GM21390 (cell line): ENCODE measurements around the gene TCP1.
"Not testable (repeated sequence)": the region's sequence is repeated elsewhere in the genome, so short reads cannot be mapped to it uniquely, and the experiment has no call there.

Source experiments
- ATAC-seq: cut with Tn5 transposase; IDR thresholded peaks from one replicate; pipeline ENCODE4 v1.9.1; 2021; ENCODE audit not compliant: unreplicated experiment

The TCP1 gene

DNA sequence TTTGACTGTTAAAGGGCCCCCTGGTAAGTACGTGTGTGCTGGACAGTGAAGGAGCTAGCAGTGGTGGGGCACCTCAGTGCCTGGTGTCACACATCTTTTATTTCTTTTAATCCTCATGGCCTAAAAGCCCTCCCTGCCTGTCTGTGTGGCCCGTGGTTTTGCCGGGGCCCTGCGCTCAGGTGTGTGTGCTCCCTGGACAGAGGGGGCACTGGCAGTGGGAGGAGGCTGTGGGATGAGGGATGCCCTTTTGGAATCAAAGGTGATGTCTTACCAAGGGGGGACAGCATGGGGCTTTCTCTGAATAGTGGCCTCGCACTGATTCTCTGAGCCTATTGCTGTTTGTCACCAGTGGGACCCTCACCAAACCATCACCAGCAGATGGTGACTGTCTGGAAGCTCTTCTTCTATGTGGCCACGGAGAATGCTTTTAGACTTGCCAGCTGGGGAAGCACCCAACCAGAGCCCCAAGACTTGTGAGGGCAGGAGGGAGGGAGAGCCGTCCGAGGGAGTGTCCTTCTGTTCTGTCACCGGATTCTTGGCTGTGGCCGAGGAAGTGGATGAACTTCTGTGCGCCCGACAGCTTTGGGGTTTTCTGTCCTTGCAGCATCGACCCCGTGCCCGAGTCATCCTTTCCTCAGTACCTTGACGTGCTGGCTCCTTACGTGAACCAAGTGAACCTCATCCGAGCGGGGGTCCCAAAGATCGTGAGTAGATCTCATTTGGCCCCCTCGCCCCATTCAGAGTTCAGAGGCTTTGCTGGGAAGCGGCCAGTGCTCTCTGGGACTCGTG lies 28.7 kb upstream of the TCP1 start:
- no peak for ATAC-seq

DNA sequence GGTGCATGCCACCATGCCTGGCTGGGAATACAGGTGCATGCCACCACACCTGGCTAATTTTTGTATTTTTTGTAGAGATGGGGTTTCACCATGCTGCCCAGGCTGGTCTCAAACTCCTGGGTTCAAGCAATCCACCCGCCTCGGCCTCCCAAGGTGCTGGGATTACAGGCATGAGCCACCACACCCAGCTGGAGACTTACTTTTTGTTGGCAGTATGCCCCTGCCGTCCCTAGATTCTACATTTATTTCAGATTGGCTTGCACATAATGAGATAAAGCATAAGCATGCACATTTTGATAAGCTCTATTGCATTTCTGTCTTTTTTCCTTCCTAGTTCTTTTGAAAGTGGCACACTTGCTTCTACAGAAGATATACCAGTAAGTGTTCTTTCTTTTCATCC lies 27.4 kb upstream of the TCP1 start:
- ATAC-seq: not testable (repeated sequence)

DNA sequence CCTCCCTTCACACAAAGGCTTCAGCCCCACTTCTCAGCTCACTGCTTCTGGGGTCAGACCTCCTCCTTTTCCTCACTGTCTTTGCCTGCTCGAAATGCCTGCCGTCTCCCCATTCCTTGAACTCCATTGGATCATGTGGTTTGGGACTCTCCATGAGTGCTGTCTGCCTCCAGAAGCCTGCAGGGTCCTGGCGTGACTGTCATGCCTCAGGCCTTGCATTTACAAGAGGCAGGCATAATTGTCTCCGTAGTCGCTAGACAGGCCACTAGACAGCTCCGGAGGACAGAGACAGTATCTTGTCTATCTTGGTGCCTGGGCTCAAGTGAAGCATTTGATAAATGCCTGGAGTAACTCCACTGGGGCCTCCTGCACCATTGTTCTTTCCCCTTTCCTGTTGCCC lies 26.0 kb upstream of the TCP1 start:
- no peak for ATAC-seq

DNA sequence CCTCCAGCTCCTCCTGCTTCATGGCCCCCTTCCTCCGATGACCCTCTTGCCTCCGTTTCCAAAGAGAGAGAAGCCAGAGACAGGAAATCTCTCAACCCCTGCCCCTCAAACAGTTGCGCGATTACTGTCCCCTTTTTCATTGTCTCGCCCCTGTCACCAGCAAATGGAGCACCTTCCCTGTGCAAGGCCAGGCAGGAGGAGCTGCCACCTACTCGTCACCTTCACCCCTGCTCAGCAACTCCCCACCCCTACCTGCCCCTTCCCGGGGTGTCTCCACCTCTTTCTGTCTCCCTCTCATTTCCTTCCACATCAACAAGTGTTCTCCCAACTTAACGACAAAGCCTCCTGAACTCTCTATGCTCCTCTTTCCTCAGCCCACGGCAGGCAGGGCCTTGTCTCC lies 24.4 kb upstream of the TCP1 start:
- ATAC-seq: no peak

DNA sequence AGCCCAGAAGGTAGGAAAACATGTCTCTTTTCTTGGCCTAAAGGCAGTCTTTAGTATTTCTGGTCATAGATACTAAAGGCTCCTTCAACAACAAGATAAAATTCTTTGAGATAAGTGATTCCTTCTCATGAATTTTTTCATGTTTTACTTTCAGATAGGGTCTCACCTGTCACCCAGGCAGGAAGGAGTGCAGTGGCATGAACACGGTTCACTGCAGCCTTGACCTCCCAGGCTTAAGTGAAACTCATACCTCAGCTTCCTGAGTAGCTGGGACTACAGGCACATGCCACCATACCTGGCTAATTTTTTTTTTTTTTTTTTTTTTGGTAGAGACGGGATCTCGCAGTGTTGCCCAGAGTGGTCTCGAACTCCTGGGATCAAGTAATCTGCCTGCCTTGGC lies 19.7 kb upstream of the TCP1 start:
- ATAC-seq: peak; percentile 66

DNA sequence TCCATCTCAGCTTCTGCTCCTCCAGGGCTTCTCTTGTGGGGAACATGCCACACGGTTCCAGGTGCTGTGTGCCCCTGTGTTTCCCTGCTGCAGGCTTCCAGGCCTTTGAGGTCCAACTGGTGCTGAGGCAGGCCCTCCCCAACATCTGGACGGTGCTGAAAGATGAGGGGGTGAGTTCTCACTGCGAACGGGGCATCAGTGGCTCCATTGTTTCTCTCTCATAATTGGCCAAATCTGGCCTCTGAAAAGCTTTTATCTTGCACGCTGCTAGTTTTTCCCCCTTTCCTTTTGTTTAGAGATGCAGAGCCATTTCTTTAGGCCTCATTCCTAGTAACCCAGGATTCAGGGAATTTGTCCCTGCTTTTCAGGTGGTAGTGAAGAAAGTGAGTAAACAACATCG lies 19.2 kb upstream of the TCP1 start:
- ATAC-seq: no peak

DNA sequence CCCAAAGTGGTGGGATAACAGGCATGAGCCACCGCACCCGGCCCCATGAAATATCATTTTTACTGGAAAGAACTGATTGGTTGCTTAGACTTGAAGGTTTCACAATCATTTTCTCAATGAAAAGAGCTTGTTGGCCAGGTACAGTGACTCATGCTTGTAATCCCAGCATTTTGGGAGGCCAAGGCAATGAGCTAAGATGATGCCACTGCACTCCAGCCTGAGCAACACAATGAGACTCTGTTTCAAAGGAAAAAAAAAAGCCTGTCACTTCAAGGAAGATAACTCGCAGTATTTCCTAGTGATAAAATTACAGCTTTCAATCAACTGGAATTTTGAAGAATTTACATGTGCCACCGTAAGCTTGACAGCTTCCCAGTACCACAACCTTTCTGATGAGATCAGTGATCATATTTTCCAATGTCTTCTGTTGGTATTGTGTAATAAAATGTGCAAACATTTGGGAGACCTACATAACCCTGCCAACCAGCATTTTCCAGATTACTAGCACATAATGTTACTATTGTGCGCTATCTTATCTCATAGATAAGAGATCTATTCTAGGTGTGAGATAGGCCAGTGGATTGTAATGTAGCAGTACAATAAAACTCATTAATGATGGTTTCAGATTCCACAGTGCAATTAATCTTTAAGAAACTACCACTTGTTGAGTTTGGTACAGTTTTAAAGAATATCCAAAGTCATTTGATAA lies 17.9 kb upstream of the TCP1 start:
- no peak for ATAC-seq

DNA sequence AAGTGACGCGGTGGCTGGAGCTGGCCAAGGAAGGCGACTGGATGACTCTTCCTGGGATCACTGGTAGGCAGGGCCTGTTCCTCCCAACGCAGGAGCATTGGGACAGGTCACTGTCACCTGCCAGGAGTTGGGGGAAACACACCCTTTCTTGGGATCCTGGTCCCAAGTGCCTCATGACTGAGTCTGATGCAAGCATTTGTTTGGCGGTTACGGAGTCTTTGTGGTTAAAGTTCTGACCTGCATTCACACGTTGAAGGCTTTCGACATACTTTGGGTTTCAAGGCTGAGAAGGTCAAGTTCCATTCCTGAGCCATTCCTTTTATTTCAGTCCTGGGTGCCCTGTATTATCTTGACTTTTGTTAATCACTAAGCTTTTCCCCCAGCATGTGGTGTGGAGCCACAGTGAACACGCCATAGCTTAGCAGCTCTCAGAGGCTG lies 16.6 kb upstream of the TCP1 start:
- ATAC-seq: no peak

DNA sequence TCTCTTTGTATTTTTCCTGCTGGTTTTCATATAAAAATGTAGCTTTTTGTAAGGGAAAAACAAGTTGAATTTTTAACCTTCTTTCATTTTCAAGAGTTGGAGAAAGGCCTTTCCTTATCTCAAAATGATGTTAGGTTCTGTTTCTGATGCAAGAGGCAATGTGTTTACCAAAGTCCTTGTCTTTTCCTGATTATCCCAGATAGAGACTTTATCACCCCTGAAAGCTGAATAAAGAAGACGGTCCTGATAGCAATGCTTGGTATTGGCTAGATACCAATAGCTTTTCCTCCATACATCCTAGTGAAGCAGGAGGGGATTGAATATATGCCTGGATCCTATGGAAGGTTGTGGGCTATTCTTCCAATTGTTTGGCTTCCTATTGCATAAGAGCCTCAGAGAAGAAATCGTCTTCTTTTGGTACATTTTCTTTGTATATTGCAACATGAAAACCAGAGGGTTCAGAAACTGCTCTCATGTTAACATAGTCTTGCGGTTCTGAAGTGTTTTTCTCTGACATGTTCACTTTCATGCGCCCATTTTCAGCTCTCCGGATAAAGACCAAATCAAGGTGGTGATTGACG lies 16.1 kb upstream of the TCP1 start:
- no peak for ATAC-seq

DNA sequence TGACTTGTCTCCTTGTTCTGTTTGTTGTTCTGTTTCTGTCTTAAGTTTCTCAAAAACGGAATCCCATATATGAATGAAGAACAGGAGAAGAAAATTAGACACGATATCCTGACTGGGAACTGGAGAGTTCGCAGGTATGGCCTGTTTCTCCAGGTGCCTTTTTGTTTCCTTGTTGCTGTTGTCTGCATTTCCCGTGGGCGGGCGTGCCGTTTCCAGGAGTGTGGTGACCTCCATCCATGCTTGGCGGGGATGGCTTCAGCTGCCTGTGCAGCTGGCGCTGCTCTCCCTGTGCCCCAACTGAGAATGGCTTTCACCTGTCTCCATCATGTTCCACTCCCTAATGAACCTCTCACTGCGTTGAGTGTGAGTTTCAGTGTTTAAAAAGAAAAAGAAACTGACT lies 15.1 kb upstream of the TCP1 start:
- ATAC-seq: no peak

DNA sequence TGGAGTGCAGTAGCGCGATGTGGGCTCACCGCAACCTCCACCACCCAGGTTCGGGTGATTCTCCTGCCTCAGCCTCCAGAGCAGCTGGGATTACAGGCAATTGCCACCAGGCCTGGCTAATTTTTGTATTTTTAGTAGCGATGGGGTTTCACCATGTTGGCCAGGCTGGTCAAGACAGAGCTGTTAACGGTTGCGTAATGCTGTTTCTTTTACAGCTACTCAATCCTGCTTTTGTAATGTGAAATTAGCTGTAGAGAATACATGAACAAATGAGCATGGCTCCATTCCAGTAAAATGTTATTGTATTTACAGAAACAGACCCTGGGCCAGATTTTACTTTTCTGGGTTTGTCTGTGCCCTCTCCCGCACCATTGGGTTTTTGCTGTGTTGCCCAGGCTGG lies 12.5 kb upstream of the TCP1 start:
- ATAC-seq: no peak

DNA sequence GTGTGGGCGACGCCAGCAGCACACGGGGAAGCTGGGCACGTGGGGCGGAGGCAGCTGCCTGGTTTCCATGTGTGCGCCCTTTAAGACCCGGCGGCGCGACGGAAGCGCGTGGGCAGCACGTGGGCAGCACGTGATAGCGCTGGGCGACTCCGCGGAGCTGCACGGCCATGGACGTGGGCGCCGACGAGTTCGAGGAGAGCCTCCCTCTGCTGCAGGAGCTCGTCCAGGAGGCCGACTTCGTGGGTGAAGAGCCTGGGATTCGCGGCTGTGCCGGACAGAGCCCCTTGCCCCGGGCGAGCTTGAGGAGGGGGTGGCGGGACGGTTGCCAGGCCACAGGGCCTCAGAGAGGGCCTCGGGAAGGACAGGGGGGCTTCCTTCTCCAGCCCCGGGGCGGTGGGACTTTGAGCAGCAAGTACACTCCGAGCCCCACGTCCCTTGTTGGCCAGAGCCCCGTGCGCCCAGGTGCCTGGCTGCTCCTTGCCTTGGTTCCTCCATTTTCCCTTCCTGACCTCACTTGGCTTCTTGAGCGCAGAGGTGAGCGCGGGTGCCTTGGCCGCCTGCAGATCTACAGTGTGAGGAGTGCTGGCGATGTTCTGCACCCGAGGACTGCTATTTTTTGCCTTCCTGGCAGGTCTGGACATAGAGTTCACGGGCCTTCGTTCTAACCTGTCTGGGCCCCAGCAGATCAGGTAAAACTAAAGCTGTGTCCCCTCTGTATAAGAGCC lies 10.9 kb upstream of the TCP1 start, which contains the start of gene PNLDC1:
Gene PNLDC1, plus strand, starts transcription at position 136 of the 725 bp plus-strand sequence. Its CDS starts 32 bp downstream, at position 168.
- ATAC-seq: no peak

DNA sequence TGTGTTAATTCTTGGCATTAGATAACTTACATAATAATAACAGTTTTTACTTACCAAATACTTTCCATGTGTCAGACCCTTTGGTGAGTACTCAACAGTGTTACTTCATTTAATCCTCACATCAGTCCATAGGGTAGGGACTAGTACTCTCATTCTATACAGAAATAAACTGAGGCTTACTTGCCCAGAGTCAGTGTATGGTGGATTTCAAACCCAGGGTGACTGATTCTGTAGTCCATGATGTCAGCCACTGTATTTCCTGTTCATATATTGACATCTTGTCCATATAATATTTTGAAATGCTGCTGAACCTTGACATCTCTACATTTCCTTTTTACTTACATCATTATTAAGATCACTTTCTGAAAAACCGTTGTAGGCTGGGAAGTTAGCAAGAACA lies 8.2 kb upstream of the TCP1 start:
- no peak for ATAC-seq

DNA sequence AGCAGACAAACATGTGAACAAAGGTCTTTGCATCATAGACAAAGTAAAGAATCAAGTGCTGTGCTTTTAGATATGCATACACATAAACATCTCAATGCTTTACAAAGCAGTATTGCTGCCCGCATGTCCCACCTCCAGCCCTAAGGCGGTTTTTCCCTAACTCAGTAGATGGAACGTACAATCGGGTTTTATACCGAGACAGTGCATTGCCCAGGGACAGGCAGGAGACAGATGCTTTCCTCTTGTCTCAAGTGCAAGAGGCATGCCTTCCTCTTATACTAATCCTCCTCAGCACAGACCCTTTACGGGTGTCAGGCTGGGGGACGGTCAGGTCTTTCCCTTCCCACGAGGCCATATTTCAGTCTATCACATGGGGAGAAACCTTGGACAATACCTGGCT lies 5.6 kb upstream of the TCP1 start:
- ATAC-seq: not testable (repeated sequence)

DNA sequence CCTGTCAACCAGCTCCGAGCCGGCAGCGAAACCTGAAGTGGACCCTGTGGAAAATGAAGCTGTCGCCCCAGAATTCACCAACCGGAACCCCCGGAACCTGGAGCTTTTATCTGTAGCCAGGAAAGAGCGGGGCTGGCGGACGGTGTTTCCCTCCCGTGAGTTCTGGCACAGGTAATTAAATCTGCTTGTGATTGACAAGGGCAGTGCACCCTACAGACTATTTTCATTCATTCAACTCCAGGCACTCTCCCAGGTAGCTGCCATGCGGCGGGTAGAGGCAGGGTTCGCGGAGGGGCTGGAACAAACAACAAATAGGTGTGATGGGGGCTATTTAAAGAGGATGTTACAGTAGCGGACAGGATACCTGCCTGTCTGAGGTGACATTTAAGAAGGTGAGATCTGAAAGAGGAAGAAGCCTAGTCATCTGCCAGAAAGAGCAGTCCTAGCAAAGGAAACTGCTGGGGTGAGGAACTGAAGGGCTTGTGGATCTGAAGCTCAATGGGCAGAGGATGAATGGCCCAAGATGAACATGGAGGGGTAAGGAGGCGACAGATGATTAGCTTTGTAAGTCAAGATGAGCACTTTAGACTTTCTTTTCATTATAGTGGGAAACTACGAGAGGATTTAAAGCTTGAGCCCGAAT lies 1.7 kb upstream of the TCP1 start:
- ATAC-seq: no peak

DNA sequence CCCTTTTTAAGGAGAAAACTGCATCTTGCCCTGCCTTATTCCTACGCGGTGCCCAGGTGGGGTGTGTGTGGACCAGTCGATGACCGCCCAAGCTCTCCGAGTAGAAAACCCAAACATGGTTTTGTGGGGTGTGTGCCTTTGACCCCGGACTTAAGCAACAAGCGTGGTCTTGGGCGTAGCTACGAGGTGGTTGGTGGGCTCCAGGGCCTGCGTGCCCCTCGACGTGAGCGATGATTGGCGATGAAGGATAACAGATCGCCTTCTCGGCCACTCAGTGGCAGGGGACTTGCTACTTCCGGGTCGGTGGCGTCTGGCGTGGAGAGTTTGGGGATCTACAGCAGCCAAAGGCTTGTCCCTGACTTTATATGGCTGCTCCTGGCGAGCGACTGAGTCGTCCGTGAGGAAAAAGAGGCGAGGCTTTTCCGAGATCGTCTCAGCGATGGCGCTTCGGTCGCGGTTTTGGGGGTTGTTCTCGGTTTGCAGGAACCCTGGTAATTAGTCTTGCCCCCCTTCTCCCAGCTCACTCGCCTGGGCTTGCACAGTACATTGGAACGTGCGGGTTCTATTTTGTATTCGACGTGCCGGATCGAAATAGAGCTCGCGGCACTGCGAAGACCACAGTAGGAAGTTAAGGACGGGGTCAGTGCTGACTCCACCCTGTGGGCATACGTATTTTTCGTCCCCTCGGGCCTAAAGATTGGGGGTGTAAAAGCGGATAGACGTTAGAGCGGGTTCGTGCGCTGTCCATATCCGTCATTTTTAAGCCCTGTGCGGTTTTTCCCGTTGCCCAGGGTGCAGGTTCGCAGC lies 950 bp upstream of the TCP1 start, which contains the start of gene MRPL18:
Gene MRPL18, plus strand, starts transcription at position 319 of the 807 bp plus-strand sequence. Its CDS starts 121 bp downstream, at position 440.
- ATAC-seq: peak; percentile 76

DNA sequence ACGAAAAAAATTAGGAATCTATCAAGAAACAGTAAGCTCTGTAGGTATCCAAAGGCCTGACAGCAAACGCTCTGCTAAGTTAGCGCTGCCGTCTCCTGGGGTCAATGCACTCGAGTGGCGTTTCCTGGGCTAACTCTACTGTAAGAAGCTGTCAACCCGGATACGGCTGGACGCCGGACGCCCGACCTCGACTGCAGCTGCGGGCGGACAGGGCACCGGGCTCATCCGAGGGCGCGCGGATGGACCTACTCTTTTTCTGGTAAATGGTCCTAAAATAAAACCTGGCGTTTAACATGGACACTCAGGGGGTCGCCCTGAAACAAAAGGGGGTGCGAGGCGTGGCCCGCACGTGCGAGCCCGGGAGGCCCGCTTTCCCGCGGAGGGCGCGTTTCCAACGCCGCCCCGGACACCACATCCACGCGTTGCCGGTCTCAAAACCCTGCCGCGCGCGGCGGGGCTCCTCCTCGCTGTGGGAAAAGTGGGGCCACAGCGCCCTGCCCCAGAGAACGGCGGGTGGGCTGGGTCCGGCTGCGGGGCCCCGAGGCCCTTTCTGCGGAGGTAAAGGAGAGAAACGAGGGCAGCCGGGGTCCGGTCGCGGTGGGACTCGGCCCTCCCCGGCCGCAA lies 537 bp downstream of the TCP1 start:
- no peak for ATAC-seq

DNA sequence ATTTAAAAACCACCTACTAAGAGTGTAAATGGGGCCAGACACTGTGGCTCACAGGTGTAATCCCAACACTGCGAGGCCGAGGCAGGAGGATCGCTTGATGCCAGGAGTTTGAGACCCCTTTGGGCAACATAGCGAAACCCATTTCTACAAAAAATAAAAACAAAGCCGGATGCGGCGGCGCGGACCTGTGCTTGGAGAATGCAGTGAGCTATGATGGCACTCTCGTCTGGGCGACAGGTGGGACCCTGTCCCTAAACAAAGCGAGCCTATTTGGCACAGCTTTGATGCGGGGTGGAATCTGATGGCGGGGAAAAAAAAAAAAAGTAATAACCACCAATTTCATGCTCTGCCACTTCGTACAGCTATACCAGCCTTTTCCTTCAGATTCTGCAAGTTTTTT lies 1.1 kb downstream of the TCP1 start:
- no peak for ATAC-seq

DNA sequence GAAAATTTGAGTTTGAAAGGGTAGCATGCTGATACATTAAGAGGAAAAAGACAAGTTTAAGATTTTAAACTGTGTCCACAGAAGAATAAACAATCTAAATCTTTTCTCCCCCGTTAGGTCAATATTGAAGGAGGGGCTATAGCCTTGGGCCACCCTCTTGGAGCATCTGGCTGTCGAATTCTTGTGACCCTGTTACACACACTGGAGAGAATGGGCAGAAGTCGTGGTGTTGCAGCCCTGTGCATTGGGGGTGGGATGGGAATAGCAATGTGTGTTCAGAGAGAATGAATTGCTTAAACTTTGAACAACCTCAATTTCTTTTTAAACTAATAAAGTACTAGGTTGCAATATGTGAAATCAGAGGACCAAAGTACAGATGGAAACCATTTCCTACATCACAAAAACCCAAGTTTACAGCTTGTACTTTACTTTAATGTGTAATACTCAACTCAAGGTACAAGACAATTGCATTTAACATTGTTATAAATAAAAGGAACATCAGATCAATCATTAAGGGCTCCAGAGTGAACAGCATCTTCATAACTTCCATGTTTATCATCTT lies 10.8 kb downstream of the TCP1 start:
- ATAC-seq: no peak
